Osteoblast (primary cell): Measurements from ENCODE around the gene PRM1. TPM values are rescaled to one million over a fixed set of nuclear protein-coding genes. Genes with fewer than 3 reads are reported as not detected.

Experiments used
- DNase-seq: peaks from one replicate; pipeline ENCODE4 v3.0.0; 2011; ENCODE audit warnings: low spot score, mixed read lengths; ENCODE audit not compliant: insufficient read length; ENCODE audit errors: missing footprints
- H2AFZ ChIP-seq: 2 replicates; pipeline ENCODE4 v1.6.0; 2011; ENCODE audit warnings: mild to moderate bottlenecking, low read length
- H3K27ac ChIP-seq: 2 replicates; pipeline ENCODE4 v1.5.1; 2011; ENCODE audit warnings: mild to moderate bottlenecking, low read depth, low read length, moderate library complexity
- H3K27me3 ChIP-seq: 2 replicates; pipeline ENCODE4 v1.6.0; 2012; ENCODE audit warnings: mild to moderate bottlenecking, control low read depth, inconsistent platforms, low read length, moderate library complexity; ENCODE audit not compliant: insufficient read depth
- H3K36me3 ChIP-seq: 2 replicates; pipeline ENCODE4 v1.5.1; 2011; ENCODE audit warnings: mild to moderate bottlenecking, low read length, control low read depth, moderate library complexity; ENCODE audit not compliant: insufficient read depth
- H3K4me1 ChIP-seq: 2 replicates; pipeline ENCODE4 v1.5.1; 2011; ENCODE audit warnings: mild to moderate bottlenecking, low read length, control low read depth, moderate library complexity; ENCODE audit not compliant: insufficient read depth
- H3K4me2 ChIP-seq: 2 replicates; pipeline ENCODE4 v1.6.0; 2011; ENCODE audit warnings: mild to moderate bottlenecking, low read length; ENCODE audit not compliant: insufficient read depth
- H3K4me3 ChIP-seq: fragments of 200-600 bp; sonication (generic); 3 replicates; pipeline ENCODE4 v1.5.1; 2012; ENCODE audit warnings: mild to moderate bottlenecking, low read length, inconsistent platforms; ENCODE audit not compliant: insufficient read depth
- H3K79me2 ChIP-seq: 2 replicates; pipeline ENCODE4 v1.6.0; 2012; ENCODE audit warnings: mild to moderate bottlenecking, low read length, control low read depth, inconsistent platforms; ENCODE audit not compliant: insufficient read depth
- H3K9me3 ChIP-seq: 2 replicates; pipeline ENCODE4 v1.5.1; 2011; ENCODE audit warnings: low read depth, low read length, control low read depth
- H4K20me1 ChIP-seq: 2 replicates; pipeline ENCODE4 v1.6.0; 2012; ENCODE audit warnings: mild to moderate bottlenecking, low read length, control low read depth; ENCODE audit not compliant: insufficient read depth
- CTCF ChIP-seq: IDR thresholded peaks from 2 replicates; pipeline ENCODE4 v1.5.1; 2011; ENCODE audit warnings: mild to moderate bottlenecking, low read depth, low read length, moderate library complexity; ENCODE audit errors: extremely low read depth
- total RNA-seq: library from RNA; depleted of rRNA; stranded (reverse); fragments of >200 nt; gene quantifications from 2 replicates; pipeline ENCODE4 v1.2.3, GENCODE V29; 2012

PRM1 gene
- total RNA-seq, 1 donor = not detected

- DNase-seq = peak; percentile 55
- Histone ChIP-seq H3K36me3 (no peaks in the 10 kb centered on the region), H3K4me2 (peak overlapping the region; percentile 32), H3K27me3 (no peaks in the 10 kb centered on the region), H3K4me1 (peaks cover 12% of the 10 kb centered on the region), H3K27ac (no peak overlapping the region), H4K20me1 (no peaks in the 10 kb centered on the region), H3K4me3 (no peak overlapping the region), H3K79me2 (no peaks in the 10 kb centered on the region), H3K9me3 (no peaks in the 10 kb centered on the region), H2AFZ (no peak overlapping the region)
- TF ChIP-seq CTCF = no peak
Measured at GRCh38 chr16:11312718-11313492, 31.8 kb upstream of the PRM1 start.

GRCh38 chr16:11310997-11311561, 29.9 kb upstream of the PRM1 start:
- H3K27ac ChIP-seq = no peak overlapping the region
- peaks cover 12% of the 10 kb centered on the region for H3K4me1 ChIP-seq
- peak overlapping the region; percentile 20 for H2AFZ ChIP-seq
- no peaks in the 10 kb centered on the region for H3K79me2 ChIP-seq
- H3K4me2 ChIP-seq = no peak overlapping the region
- H3K27me3 ChIP-seq = no peaks in the 10 kb centered on the region
- no peaks in the 10 kb centered on the region for H4K20me1 ChIP-seq
- no peak for TF ChIP-seq CTCF
- no peak overlapping the region for H3K4me3 ChIP-seq
- DNase-seq = peak; percentile 11
- no peaks in the 10 kb centered on the region for H3K9me3 ChIP-seq
- H3K36me3 ChIP-seq = no peaks in the 10 kb centered on the region

- no peaks in the 10 kb centered on the region for H3K9me3 ChIP-seq
- no peak overlapping the region for H3K27ac ChIP-seq
- no peak for DNase-seq
- no peak overlapping the region for H3K4me3 ChIP-seq
- H3K4me2 ChIP-seq = no peak overlapping the region
- TF ChIP-seq CTCF = no peak
- no peaks in the 10 kb centered on the region for H4K20me1 ChIP-seq
- H3K27me3 ChIP-seq = no peaks in the 10 kb centered on the region
- H3K4me1 ChIP-seq = peaks cover 12% of the 10 kb centered on the region
- no peak overlapping the region for H2AFZ ChIP-seq
- no peaks in the 10 kb centered on the region for H3K36me3 ChIP-seq
- H3K79me2 ChIP-seq = no peaks in the 10 kb centered on the region
Measured at GRCh38 chr16:11310634-11310977, 29.5 kb upstream of the PRM1 start.

- H3K9me3 ChIP-seq = no peaks in the 10 kb centered on the region
- H4K20me1 ChIP-seq = no peaks in the 10 kb centered on the region
- H3K4me1 ChIP-seq = peaks cover 12% of the 10 kb centered on the region
- H3K27ac ChIP-seq = no peak overlapping the region
- peak; percentile 80 for DNase-seq
- H3K4me3 ChIP-seq = no peak overlapping the region
- H3K36me3 ChIP-seq = no peaks in the 10 kb centered on the region
- H3K79me2 ChIP-seq = no peaks in the 10 kb centered on the region
- TF ChIP-seq CTCF = no peak
- H3K27me3 ChIP-seq = no peaks in the 10 kb centered on the region
- H3K4me2 ChIP-seq = no peak overlapping the region
- H2AFZ ChIP-seq = no peak overlapping the region
Measured at GRCh38 chr16:11309895-11310633, 28.9 kb upstream of the PRM1 start.
